GM18858 (cell line): ENCODE data around the gene NPY4R2.
"Not testable (repeated sequence)": the region's sequence is repeated elsewhere in the genome, so short reads cannot be mapped to it uniquely, and the experiment has no call there.

ENCODE experiments used
- ATAC-seq: cut with Tn5 transposase; IDR thresholded peaks from one replicate; pipeline ENCODE4 v1.9.1; 2021; ENCODE audit not compliant: unreplicated experiment

NPY4R2 gene

GRCh38 chr10:47928225-47928624 lies 9.8 kb downstream of the NPY4R2 start:
- ATAC-seq = not testable (repeated sequence)

GRCh38 chr10:47932824-47933223 lies 14.4 kb downstream of the NPY4R2 start:
- not testable (repeated sequence) for ATAC-seq

GRCh38 chr10:47933462-47933861 lies 15.0 kb downstream of the NPY4R2 start:
- ATAC-seq = not testable (repeated sequence)

- not testable (repeated sequence) for ATAC-seq
These were observed 18.3 kb downstream of the NPY4R2 start for GRCh38 chr10:47936772-47937228.

GRCh38 chr10:47937634-47938033 lies 19.2 kb downstream of the NPY4R2 start:
- not testable (repeated sequence) for ATAC-seq

- not testable (repeated sequence) for ATAC-seq
These were observed 22.4 kb downstream of the NPY4R2 start for GRCh38 chr10:47940821-47941220.

GRCh38 chr10:47941379-47941778 lies 22.9 kb downstream of the NPY4R2 start:
- not testable (repeated sequence) for ATAC-seq

GRCh38 chr10:47942351-47943019 lies 24.0 kb downstream of the NPY4R2 start:
- ATAC-seq = not testable (repeated sequence)

- not testable (repeated sequence) for ATAC-seq
These were observed 24.9 kb downstream of the NPY4R2 start for GRCh38 chr10:47943328-47943727.

GRCh38 chr10:47947424-47947823 lies 29.0 kb downstream of the NPY4R2 start:
- ATAC-seq = not testable (repeated sequence)

- ATAC-seq = not testable (repeated sequence)
These were observed 38.7 kb downstream of the NPY4R2 start for GRCh38 chr10:47957158-47957557.

GRCh38 chr10:47959677-47960076 lies 41.2 kb downstream of the NPY4R2 start:
- not testable (repeated sequence) for ATAC-seq

- not testable (repeated sequence) for ATAC-seq
These were observed 42.2 kb downstream of the NPY4R2 start for GRCh38 chr10:47960699-47961098.

- not testable (repeated sequence) for ATAC-seq
These were observed 44.3 kb downstream of the NPY4R2 start for GRCh38 chr10:47962785-47963184.

- not testable (repeated sequence) for ATAC-seq
These were observed 46.0 kb downstream of the NPY4R2 start for GRCh38 chr10:47964280-47965063.

GRCh38 chr10:47968988-47969387 lies 50.5 kb downstream of the NPY4R2 start:
- ATAC-seq = not testable (repeated sequence)

- ATAC-seq = not testable (repeated sequence)
These were observed 51.6 kb downstream of the NPY4R2 start for GRCh38 chr10:47970047-47970446.

- not testable (repeated sequence) for ATAC-seq
These were observed 53.1 kb downstream of the NPY4R2 start for GRCh38 chr10:47971598-47971997.

- ATAC-seq = not testable (repeated sequence)
These were observed 53.6 kb downstream of the NPY4R2 start for GRCh38 chr10:47972077-47972476.
